LNCaP clone FGC (cell line): ENCODE measurements around the gene PFDN1.

Experiments
- DNase-seq: peaks from one replicate; pipeline ENCODE4 v3.0.0-alpha.2; 2011; ENCODE audit warnings: low read depth
- H3K4me3 ChIP-seq: 2 replicates; pipeline ENCODE4 v1.5.1; 2011; ENCODE audit warnings: mild to moderate bottlenecking, low read depth, low read length, control low read depth
- CTCF ChIP-seq: IDR thresholded peaks from 2 replicates; pipeline ENCODE4 v1.5.1; 2012; ENCODE audit warnings: mild to moderate bottlenecking; ENCODE audit not compliant: control insufficient read depth, insufficient read depth; ENCODE audit errors: extremely low read depth

The PFDN1 gene

GRCh38 chr5:140242890-140243585 lies 59.9 kb downstream of the PFDN1 start:
- no peak for TF ChIP-seq CTCF

GRCh38 chr5:140242099-140242498 lies 60.8 kb downstream of the PFDN1 start:
- H3K4me3 ChIP-seq: no peak overlapping the region
- TF ChIP-seq CTCF: no peak
- no peak for DNase-seq

More at GRCh38 chr5:140242890-140243585, 59.9 kb downstream of the PFDN1 start:
- H3K4me3 ChIP-seq: no peak overlapping the region
- no peak for DNase-seq

- peak; percentile 70 for DNase-seq
- no peak overlapping the region for H3K4me3 ChIP-seq
- TF ChIP-seq CTCF: no peak
Measured at GRCh38 chr5:140240987-140241706, 61.8 kb downstream of the PFDN1 start.

GRCh38 chr5:140239939-140240700 lies 62.8 kb downstream of the PFDN1 start:
- DNase-seq: no peak
- TF ChIP-seq CTCF: peak; percentile 76
- H3K4me3 ChIP-seq: no peak overlapping the region

- no peak for TF ChIP-seq CTCF
- H3K4me3 ChIP-seq: no peak overlapping the region
- DNase-seq: no peak
Measured at GRCh38 chr5:140239461-140239860, 63.4 kb downstream of the PFDN1 start.

- H3K4me3 ChIP-seq: no peak overlapping the region
- DNase-seq: no peak
- no peak for TF ChIP-seq CTCF
Measured at GRCh38 chr5:140238756-140239155, 64.1 kb downstream of the PFDN1 start.
